Ovary (tissue), 9 donors: Measurements from ENCODE around the gene FBXL7. TPM values are rescaled to one million over a fixed set of nuclear protein-coding genes. Genes with fewer than 3 reads are reported as not detected.

Experiments
- DNase-seq, 5 donors: peaks; one replicate each; pipeline ENCODE4 v3.0.0-alpha.2; 2019 to 2020
- H3K27ac ChIP-seq, 2 donors: fragments of 200-600 bp; one replicate each; pipeline versions ENCODE4 v1.5.1 to v1.8.0; 2019 to 2022
- H3K27me3 ChIP-seq: fragments of 200-600 bp; one replicate; pipeline ENCODE4 v1.8.0; 2022
- H3K36me3 ChIP-seq: fragments of 200-600 bp; sonication (generic); one replicate; pipeline ENCODE4 v1.5.1; 2019
- H3K4me1 ChIP-seq: one replicate; pipeline ENCODE4 v1.8.1; 2013; ENCODE audit warnings: mild to moderate bottlenecking, moderate library complexity; ENCODE audit not compliant: insufficient read depth
- H3K4me3 ChIP-seq: fragments of 200-600 bp; sonication (generic); one replicate; pipeline ENCODE4 v1.5.1; 2017
- H3K9me3 ChIP-seq, 2 donors: fragments of 200-600 bp in 1 of 2; sonication (generic) in 1 of 2; one replicate each; pipeline versions ENCODE4 v1.5.1 to v1.8.1; 2013 to 2019; ENCODE audit warnings: mild to moderate bottlenecking in 1 of 2, moderate library complexity in 1 of 2
- CTCF ChIP-seq, 3 donors: fragments of 450-650 bp in 2 of 3; fragments of 200-600 bp in 1 of 3; IDR thresholded peaks; one replicate each; pipeline versions ENCODE4 v1.5.1 to v1.8.0; 2016 to 2022; ENCODE audit warnings: antibody characterized with exemption in 3 of 3, mild to moderate bottlenecking in 1 of 3
- EP300 ChIP-seq: sonication (generic); formaldehyde crosslinking; IDR thresholded peaks from one replicate; pipeline ENCODE4 v1.6.1; 2017; ENCODE audit warnings: antibody characterized with exemption
- POLR2A ChIP-seq: fragments of 450-650 bp; IDR thresholded peaks from one replicate; pipeline ENCODE4 v1.6.1; 2017; ENCODE audit warnings: antibody characterized with exemption, mild to moderate bottlenecking, moderate library complexity
- WGBS, 3 donors: extraction: QIAGEN DNeasy Blood & Tissue Kit in 1 of 3; methylation state at CpG; one replicate each; pipeline versions ENCODE4 v1.1.5 to v1.1.7; 2013 to 2017; 5-methylcytosine and 5-hydroxymethylcytosine counted together
- intact Hi-C, 4 donors: fragments of 100-400 bp; cut with DNase I; formaldehyde crosslinking; loops; one replicate each; pipeline versions ENCODE4 v1.11.0 to v1.15.1; 2022 to 2023
- polyA plus RNA-seq, 2 donors: library from polyadenylated mRNA; stranded (reverse); fragments of 200-250 nt in 1 of 2; fragments of 350-450 nt in 1 of 2; fragmentation: Illumina TruSeq in 1 of 2; extraction: RNeasy Lipid Tissue Mini Kit (QIAGEN cat#74804) in 1 of 2; gene quantifications; one replicate each; pipeline ENCODE4 v1.2.3, GENCODE V29; 2013 to 2014
- total RNA-seq, 7 donors: library from RNA; depleted of rRNA in 2 of 7; stranded (reverse); fragments of >200 nt in 2 of 7; fragmentation: NEBNext Ultra II Directional in 3 of 7; extraction: Animal tissue kit (Norgen Biotek cat#: 25700) in 3 of 7; gene quantifications; one replicate each; pipeline versions ENCODE4 v1.1.0 to v1.2.4, GENCODE V29; 2016 to 2023
- donor health status: DM: no; HTN: no; CAD: no; lungs with moderate emphysema.
- donor health status: DM: no; HTN: no; CAD: no.
- donor health status: Bipolar disorder and iron deficiency.
- donor health status: DM: yes; HTN: yes; CAD: no.
- donor health status: DM: no; HTN: no; CAD: no.
- donor health status: DM: yes; HTN: yes; CAD: no.

The FBXL7 gene
- total and polyA plus RNA-seq, 9 donors = 21.1 to 40.9 (median 29.2) TPM

GRCh38 chr5:15927710-15928380 lies 427.9 kb downstream of the FBXL7 start:
- Histone ChIP-seq H3K4me3 (no peak overlapping the region), H3K4me1 (no peaks in the 10 kb centered on the region), H3K27me3 (no peaks in the 10 kb centered on the region), H3K36me3 (no peaks in the 10 kb centered on the region), H3K9me3 (no peaks in the 10 kb centered on the region), H3K27ac (no peak overlapping the region)
- TF ChIP-seq EP300 (no peak), POLR2A (no peak)
- WGBS, 3 donors = 96 to 97% (median 97%) methylated on average over 38 of the region's 38 CpGs
- intact Hi-C loops = no loop called here
- no peak for DNase-seq

- TF ChIP-seq EP300 (no peak), POLR2A (no peak), CTCF (IDR thresholded peaks at IDR 0.05) (no peak)
- WGBS, 3 donors = 27 to 43% (median 28%) methylated on average over 11 of the region's 11 CpGs
Measured at GRCh38 chr5:15929611-15930263, 429.8 kb downstream of the FBXL7 start.

GRCh38 chr5:15932066-15932465 lies 432.1 kb downstream of the FBXL7 start:
- Histone ChIP-seq H3K9me3 (no peaks in the 10 kb centered on the region), H3K4me1 (peaks cover 2% of the 10 kb centered on the region), H3K36me3 (no peaks in the 10 kb centered on the region), H3K27me3 (no peaks in the 10 kb centered on the region), H3K4me3 (no peak overlapping the region), H3K27ac (no peak overlapping the region)
- intact Hi-C loops = no loop called here
- 72 to 76% (median 75%) methylated on average over 5 of the region's 5 CpGs for WGBS, 3 donors
- TF ChIP-seq EP300 (no peak), CTCF (IDR thresholded peaks at IDR 0.05) (no peak), POLR2A (no peak)
- no peak for DNase-seq

More at GRCh38 chr5:15929611-15930263, 429.8 kb downstream of the FBXL7 start:
- no peak for DNase-seq
- intact Hi-C loops = no loop called here
- Histone ChIP-seq H3K27ac (no peak overlapping the region), H3K4me3 (no peak overlapping the region), H3K4me1 (peaks cover 2% of the 10 kb centered on the region), H3K9me3 (no peaks in the 10 kb centered on the region), H3K27me3 (no peaks in the 10 kb centered on the region), H3K36me3 (no peaks in the 10 kb centered on the region)

- Histone ChIP-seq H3K9me3 (no peaks in the 10 kb centered on the region), H3K36me3 (no peaks in the 10 kb centered on the region), H3K27me3 (no peaks in the 10 kb centered on the region), H3K4me1 (peaks cover 6% of the 10 kb centered on the region), H3K27ac (no peak overlapping the region), H3K4me3 (no peak overlapping the region)
- 56 to 61% (median 58%) methylated on average over 13 of the region's 13 CpGs for WGBS, 3 donors
- intact Hi-C loops = no loop called here
- TF ChIP-seq CTCF (IDR thresholded peaks at IDR 0.05) = no peak
- TF ChIP-seq EP300 = no peak
- no peak for TF ChIP-seq POLR2A
- peak in 3 of 5 donors; percentile 28 to 46 (median 46) for DNase-seq
Measured at GRCh38 chr5:15933259-15934207, 433.6 kb downstream of the FBXL7 start.
